Tibial nerve (tissue), 4 donors: ENCODE measurements around the gene NCOA3.

Experiments
- CTCF ChIP-seq, 5 experiments: fragments of 200-600 bp in 3 of 5; fragments of 450-650 bp in 2 of 5; sonication (generic) in 3 of 5; IDR thresholded peaks; one replicate each; pipeline ENCODE4 v1.5.1; 2016 to 2019; ENCODE audit warnings: antibody characterized with exemption in 5 of 5, mild to moderate bottlenecking in 3 of 5, moderate library complexity in 2 of 5
- EP300 ChIP-seq, 2 donors: sonication (generic); formaldehyde crosslinking; IDR thresholded peaks; one replicate each; pipeline ENCODE4 v1.6.1; 2017; ENCODE audit warnings: antibody characterized with exemption in 2 of 2, mild to moderate bottlenecking in 1 of 2
- POLR2A ChIP-seq, 2 donors: fragments of 450-650 bp; IDR thresholded peaks; one replicate each; pipeline ENCODE4 v1.6.1; 2017; ENCODE audit warnings: antibody characterized with exemption in 2 of 2, mild to moderate bottlenecking in 2 of 2, moderate library complexity in 2 of 2

GRCh38 chr20:47645632-47646031 lies 143.9 kb downstream of the NCOA3 start:
- TF ChIP-seq CTCF (IDR thresholded peaks at IDR 0.05) (no peak), POLR2A (IDR thresholded peaks at IDR 0.05) (no peak), EP300 (IDR thresholded peaks at IDR 0.05) (no peak)
